ENCODE measurements around the gene ABCA2. TPM values are rescaled to one million over a fixed set of nuclear protein-coding genes. Genes with fewer than 3 reads are reported as not detected.
"Not testable (repeated sequence)": the region's sequence is repeated elsewhere in the genome, so short reads cannot be mapped to it uniquely, and the experiment has no call there.

ABCA2 gene
- total RNA-seq, 1 donor, result 14.7 TPM

GRCh38 chr9:137042751-137043727 lies 15.0 kb upstream of the ABCA2 start:
- Histone ChIP-seq H3K4me1 (ENCODE audit: insufficient read depth, low read length) (peaks cover 31% of the 10 kb centered on the region), H3K27me3 (ENCODE audit: insufficient read depth, low read length) (peaks cover 40% of the 10 kb centered on the region), H3K4me3 (ENCODE audit: low read length) (no peak overlapping the region), H3K9me3 (ENCODE audit: low read depth, low read length) (no peaks in the 10 kb centered on the region)

GRCh38 chr9:137041124-137041523 lies 13.1 kb upstream of the ABCA2 start:
- Histone ChIP-seq H3K4me3 (ENCODE audit: low read length) (no peak overlapping the region), H3K9me3 (ENCODE audit: low read depth, low read length) (no peaks in the 10 kb centered on the region), H3K27me3 (ENCODE audit: insufficient read depth, low read length) (peaks cover 21% of the 10 kb centered on the region), H3K4me1 (ENCODE audit: insufficient read depth, low read length) (peaks cover 24% of the 10 kb centered on the region)

- Histone ChIP-seq H3K27me3 (ENCODE audit: insufficient read depth, low read length) (peaks cover 19% of the 10 kb centered on the region), H3K4me1 (ENCODE audit: insufficient read depth, low read length) (peaks cover 25% of the 10 kb centered on the region), H3K4me3 (ENCODE audit: low read length) (no peak overlapping the region), H3K9me3 (ENCODE audit: low read depth, low read length) (no peaks in the 10 kb centered on the region)
These were observed 12.5 kb upstream of the ABCA2 start for GRCh38 chr9:137040568-137040967.

GRCh38 chr9:137039611-137040366 lies 11.8 kb upstream of the ABCA2 start:
- no peak overlapping the region for H3K4me3 ChIP-seq (ENCODE audit: low read length)
- H3K27me3 ChIP-seq (ENCODE audit: insufficient read depth, low read length), result peaks cover 12% of the 10 kb centered on the region
- H3K9me3 ChIP-seq (ENCODE audit: low read depth, low read length), result no peaks in the 10 kb centered on the region
- H3K4me1 ChIP-seq (ENCODE audit: insufficient read depth, low read length), result peaks cover 25% of the 10 kb centered on the region

GRCh38 chr9:137038916-137039315 lies 10.9 kb upstream of the ABCA2 start:
- Histone ChIP-seq H3K4me1 (ENCODE audit: insufficient read depth, low read length) (peaks cover 23% of the 10 kb centered on the region), H3K9me3 (ENCODE audit: low read depth, low read length) (no peaks in the 10 kb centered on the region), H3K27me3 (ENCODE audit: insufficient read depth, low read length) (peaks cover 3% of the 10 kb centered on the region), H3K4me3 (ENCODE audit: low read length) (no peak overlapping the region)

- Histone ChIP-seq H3K4me3 (ENCODE audit: low read length) (no peak overlapping the region), H3K9me3 (ENCODE audit: low read depth, low read length) (no peaks in the 10 kb centered on the region), H3K27me3 (ENCODE audit: insufficient read depth, low read length) (no peaks in the 10 kb centered on the region), H3K4me1 (ENCODE audit: insufficient read depth, low read length) (peaks cover 33% of the 10 kb centered on the region)
These were observed 9.4 kb upstream of the ABCA2 start for GRCh38 chr9:137037483-137037882.

- Histone ChIP-seq H3K9me3 (ENCODE audit: low read depth, low read length) (no peaks in the 10 kb centered on the region), H3K4me1 (ENCODE audit: insufficient read depth, low read length) (peaks cover 37% of the 10 kb centered on the region), H3K27me3 (ENCODE audit: insufficient read depth, low read length) (no peaks in the 10 kb centered on the region), H3K4me3 (ENCODE audit: low read length) (no peak overlapping the region)
These were observed 9.0 kb upstream of the ABCA2 start for GRCh38 chr9:137037035-137037434.

GRCh38 chr9:137035937-137036336 lies 7.9 kb upstream of the ABCA2 start:
- Histone ChIP-seq H3K27me3 (ENCODE audit: insufficient read depth, low read length) (no peaks in the 10 kb centered on the region), H3K9me3 (ENCODE audit: low read depth, low read length) (no peaks in the 10 kb centered on the region), H3K4me1 (ENCODE audit: insufficient read depth, low read length) (peaks cover 48% of the 10 kb centered on the region), H3K4me3 (ENCODE audit: low read length) (no peak overlapping the region)

- Histone ChIP-seq H3K4me1 (ENCODE audit: insufficient read depth, low read length) (peaks cover 53% of the 10 kb centered on the region), H3K27me3 (ENCODE audit: insufficient read depth, low read length) (no peaks in the 10 kb centered on the region), H3K9me3 (ENCODE audit: low read depth, low read length) (no peaks in the 10 kb centered on the region), H3K4me3 (ENCODE audit: low read length) (no peak overlapping the region)
These were observed 7.4 kb upstream of the ABCA2 start for GRCh38 chr9:137035507-137035834.

- peak overlapping the region; percentile 15 for H3K4me3 ChIP-seq (ENCODE audit: low read length)
- H3K4me1 ChIP-seq (ENCODE audit: insufficient read depth, low read length), result peaks cover 59% of the 10 kb centered on the region
- H3K27me3 ChIP-seq (ENCODE audit: insufficient read depth, low read length), result no peaks in the 10 kb centered on the region
- H3K9me3 ChIP-seq (ENCODE audit: low read depth, low read length), result no peaks in the 10 kb centered on the region
These were observed 6.9 kb upstream of the ABCA2 start for GRCh38 chr9:137034709-137035506.

GRCh38 chr9:137034039-137034708 lies 6.1 kb upstream of the ABCA2 start:
- peak overlapping the region; percentile 43 for H3K4me3 ChIP-seq (ENCODE audit: low read length)
- H3K4me1 ChIP-seq (ENCODE audit: insufficient read depth, low read length), result peaks cover 66% of the 10 kb centered on the region
- no peaks in the 10 kb centered on the region for H3K27me3 ChIP-seq (ENCODE audit: insufficient read depth, low read length)
- H3K9me3 ChIP-seq (ENCODE audit: low read depth, low read length), result no peaks in the 10 kb centered on the region

GRCh38 chr9:137033481-137033880 lies 5.4 kb upstream of the ABCA2 start:
- not testable (repeated sequence) for H3K27me3 ChIP-seq (ENCODE audit: insufficient read depth, low read length); H3K9me3 ChIP-seq (ENCODE audit: low read depth, low read length)
- peak overlapping the region; percentile 43 for H3K4me3 ChIP-seq (ENCODE audit: low read length)
- peaks cover 73% of the 10 kb centered on the region for H3K4me1 ChIP-seq (ENCODE audit: insufficient read depth, low read length)

GRCh38 chr9:137032858-137033257 lies 4.8 kb upstream of the ABCA2 start:
- Histone ChIP-seq H3K4me1 (ENCODE audit: insufficient read depth, low read length) (peaks cover 75% of the 10 kb centered on the region), H3K4me3 (ENCODE audit: low read length) (peak overlapping the region; percentile 43), H3K9me3 (ENCODE audit: low read depth, low read length) (no peaks in the 10 kb centered on the region), H3K27me3 (ENCODE audit: insufficient read depth, low read length) (no peaks in the 10 kb centered on the region)

GRCh38 chr9:137031904-137032640 lies 4.0 kb upstream of the ABCA2 start, which contains the start of gene FUT7:
Gene FUT7 (minus strand): TSS chr9:137032088. CDS start chr9:137031991, 97 bp downstream.
- Histone ChIP-seq H3K27me3 (ENCODE audit: insufficient read depth, low read length) (no peaks in the 10 kb centered on the region), H3K9me3 (ENCODE audit: low read depth, low read length) (no peaks in the 10 kb centered on the region), H3K4me1 (ENCODE audit: insufficient read depth, low read length) (peaks cover 81% of the 10 kb centered on the region), H3K4me3 (ENCODE audit: low read length) (peak within 1 kb of the TSS; percentile 43)

Data from mononuclear cell (primary cell).